GM12892 (cell line): ENCODE measurements around the gene ADAMTS16.

Source experiments
- DNase-seq: peaks from one replicate; pipeline ENCODE4 v3.0.0; 2011; ENCODE audit not compliant: insufficient read length
- FAIRE-seq: peaks from 2 replicates; lab custom pipeline; 2011; peaks lifted over from hg19 to GRCh38; lab: Jason Lieb, UNC
- POLR2A ChIP-seq: IDR thresholded peaks from 2 replicates; pipeline ENCODE4 v1.6.1; 2011; ENCODE audit warnings: low read depth, low read length, control low read depth
- POLR2AphosphoS5 ChIP-seq: IDR thresholded peaks from 2 replicates; pipeline ENCODE4 v1.6.1; 2011; ENCODE audit warnings: low read depth, low read length, control low read depth
- TAF1 ChIP-seq: IDR thresholded peaks from 2 replicates; pipeline ENCODE4 v1.6.1; 2011; ENCODE audit warnings: low read depth, mild to moderate bottlenecking, control low read depth, low read length, borderline replicate concordance

Gene ADAMTS16

DNA sequence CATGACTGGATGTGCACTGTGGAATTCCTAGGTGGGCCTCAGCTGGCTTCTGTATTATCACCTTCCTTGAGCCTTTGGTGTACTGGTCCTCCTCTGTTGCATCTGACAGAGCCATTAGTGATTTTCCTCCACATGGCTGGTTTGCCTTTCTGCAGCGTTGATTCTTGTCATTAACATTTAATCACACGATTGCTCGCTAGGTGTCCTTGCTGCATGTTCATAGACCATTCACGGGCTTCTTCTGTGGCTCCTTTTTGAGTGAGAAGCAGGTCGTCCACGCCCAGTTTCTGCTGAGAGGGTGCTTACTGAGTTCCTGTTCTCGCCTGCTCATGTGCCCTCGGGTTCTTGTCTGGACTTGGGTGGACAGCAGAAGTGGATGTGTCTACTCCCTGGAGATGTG lies 29.3 kb downstream of the ADAMTS16 start:
- no peak for FAIRE-seq

DNA sequence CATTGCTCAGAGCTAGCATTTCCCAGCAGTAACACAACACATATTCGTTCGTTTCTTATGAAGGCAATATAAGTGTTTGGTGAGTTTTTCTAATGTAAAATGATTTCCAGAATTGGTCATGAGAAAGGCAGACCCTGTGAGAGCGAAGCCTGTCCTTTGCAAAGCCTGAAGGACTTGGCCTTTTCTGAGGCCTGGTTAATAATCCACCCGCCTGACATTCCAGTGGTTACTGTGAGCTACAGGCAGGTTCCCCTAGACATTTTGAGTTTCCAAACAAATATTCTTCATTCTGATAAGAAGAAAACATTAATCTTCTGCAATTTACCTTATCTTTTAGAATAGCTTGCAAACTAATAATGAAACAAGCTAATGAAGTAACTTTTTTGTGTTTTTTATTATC lies 38.0 kb downstream of the ADAMTS16 start:
- no peak for DNase-seq
- TF ChIP-seq POLR2A (no peak), POLR2AphosphoS5 (no peak), TAF1 (no peak)
- FAIRE-seq = no peak

More for the DNA sequence above, 29.3 kb downstream of the ADAMTS16 start:
- no peak for DNase-seq
- no peak for TF ChIP-seq POLR2A
- no peak for TF ChIP-seq POLR2AphosphoS5
- no peak for TF ChIP-seq TAF1

DNA sequence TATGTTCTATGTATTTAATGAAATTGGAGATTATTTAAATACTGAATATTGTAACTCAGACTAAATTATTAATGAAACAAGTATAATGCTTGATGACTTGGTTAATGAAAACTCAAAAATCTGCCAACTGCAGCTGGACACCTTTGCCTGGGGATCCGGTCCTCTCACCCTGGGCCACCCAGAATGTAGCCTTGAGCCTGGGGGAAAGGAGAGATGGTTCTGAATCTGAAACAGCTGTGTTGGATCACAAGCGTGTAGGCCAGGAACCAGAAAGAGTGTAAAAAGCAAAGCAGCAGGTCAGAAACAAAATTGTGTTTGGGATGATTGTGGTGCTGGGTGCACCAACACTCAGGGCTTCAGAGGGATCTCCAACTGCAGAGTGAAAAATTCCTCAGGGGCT lies 38.5 kb downstream of the ADAMTS16 start:
- FAIRE-seq (no peak), DNase-seq (no peak)
- TF ChIP-seq TAF1 (no peak), POLR2A (no peak), POLR2AphosphoS5 (no peak)

DNA sequence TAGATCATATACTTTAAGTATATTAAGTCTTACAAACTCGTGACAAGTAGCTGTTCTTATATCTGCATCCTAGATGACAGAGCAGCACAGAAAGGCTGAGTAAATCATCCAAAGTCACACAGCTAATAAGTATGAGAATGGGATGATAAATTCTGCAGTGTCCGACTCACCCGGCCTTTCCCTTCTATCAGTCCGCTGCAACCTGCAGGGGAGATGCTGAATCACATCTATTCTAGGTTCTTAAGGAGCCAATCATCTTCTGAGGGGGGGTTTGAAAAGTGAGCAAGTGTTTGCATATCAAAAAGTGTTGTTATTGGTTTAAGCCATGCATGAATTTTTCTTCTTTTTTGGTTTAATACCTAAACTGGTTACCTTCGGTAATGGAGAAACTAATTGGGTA lies 38.9 kb downstream of the ADAMTS16 start:
- TF ChIP-seq POLR2AphosphoS5 = no peak
- TF ChIP-seq TAF1 = no peak
- no peak for TF ChIP-seq POLR2A
- FAIRE-seq (no peak), DNase-seq (no peak)

DNA sequence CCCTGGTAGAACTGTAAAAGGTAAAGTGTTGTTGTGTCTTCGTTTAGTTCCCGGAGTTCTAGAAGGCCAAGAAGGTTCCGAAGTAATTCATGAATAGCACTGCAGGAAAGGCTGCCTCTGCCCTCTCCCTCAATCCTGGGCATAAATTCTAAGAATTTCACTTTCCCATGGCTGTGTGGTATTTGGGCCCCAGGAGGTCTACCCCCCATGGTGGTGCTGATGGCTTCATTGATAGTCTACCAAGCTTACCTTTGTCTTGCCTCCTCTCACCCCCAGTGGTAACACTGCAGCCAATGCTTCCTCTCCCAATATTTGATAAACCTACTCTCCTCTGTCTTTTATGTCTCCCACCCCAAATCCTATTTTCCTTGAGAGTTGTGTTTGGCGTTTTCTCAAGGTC lies 39.5 kb downstream of the ADAMTS16 start:
- no peak for TF ChIP-seq POLR2AphosphoS5
- no peak for TF ChIP-seq POLR2A
- TF ChIP-seq TAF1 = no peak
- FAIRE-seq = no peak
- no peak for DNase-seq

DNA sequence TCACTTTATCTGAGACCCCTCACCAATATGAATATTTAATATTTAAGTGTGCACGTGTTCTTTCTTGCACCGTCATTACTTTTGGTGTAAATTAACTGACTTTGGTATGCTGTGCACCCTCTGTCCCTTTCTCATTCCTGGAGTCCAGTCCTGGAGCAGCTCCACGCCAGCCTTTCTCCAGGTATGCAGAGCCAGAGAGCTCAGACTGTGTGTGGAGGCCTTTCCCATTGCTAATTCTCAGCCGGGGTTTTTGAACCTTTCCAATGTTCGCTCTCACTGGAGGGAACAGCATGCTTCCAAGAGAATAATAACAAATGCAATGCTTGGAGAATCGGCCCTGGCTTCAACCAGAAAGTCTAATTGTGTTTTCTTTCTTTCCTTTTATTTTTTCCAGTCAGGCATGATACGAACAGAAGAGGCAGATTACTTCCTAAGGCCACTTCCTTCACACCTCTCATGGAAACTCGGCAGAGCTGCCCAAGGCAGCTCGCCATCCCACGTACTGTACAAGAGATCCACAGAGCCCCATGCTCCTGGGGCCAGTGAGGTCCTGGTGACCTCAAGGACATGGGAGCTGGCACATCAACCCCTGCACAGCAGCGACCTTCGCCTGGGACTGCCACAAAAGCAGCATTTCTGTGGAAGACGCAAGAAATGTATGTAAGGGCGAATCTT lies 41.7 kb downstream of the ADAMTS16 start:
- FAIRE-seq = no peak
- TF ChIP-seq POLR2A = no peak
- no peak for TF ChIP-seq TAF1
- TF ChIP-seq POLR2AphosphoS5 = no peak
- DNase-seq = no peak

DNA sequence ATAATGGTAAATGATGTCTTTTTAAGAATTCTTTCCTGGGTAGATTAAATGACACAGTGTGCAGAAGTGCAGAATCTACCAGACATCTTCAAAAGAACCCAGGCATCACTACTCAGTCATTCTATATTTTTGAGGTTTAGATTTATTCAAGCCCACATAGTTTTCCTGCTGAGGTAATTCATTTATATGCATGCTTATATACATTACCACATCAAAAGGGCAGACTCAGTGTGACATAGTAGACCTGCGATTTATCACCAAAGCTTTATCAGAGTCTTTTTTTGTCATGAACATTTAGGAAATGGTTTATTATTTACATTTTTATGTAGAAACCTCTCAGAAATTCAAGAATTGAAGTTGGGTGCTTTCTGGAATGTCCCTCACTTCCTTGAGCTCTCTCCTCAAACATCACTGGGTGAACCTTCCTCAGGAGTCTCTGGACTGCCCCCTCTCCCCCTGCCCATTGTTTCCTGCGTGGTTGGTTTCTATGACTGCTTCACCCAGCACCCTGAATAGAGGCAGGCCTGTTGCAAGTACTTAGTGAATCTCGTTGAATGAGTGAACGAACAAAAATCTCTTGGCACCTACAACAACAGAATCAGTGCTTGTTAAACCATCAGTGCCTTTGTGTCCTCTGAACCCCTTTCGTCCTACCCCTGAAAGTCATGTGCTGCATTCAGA lies 42.5 kb downstream of the ADAMTS16 start:
- no peak for DNase-seq
- no peak for TF ChIP-seq POLR2A
- TF ChIP-seq POLR2AphosphoS5 = no peak
- no peak for TF ChIP-seq TAF1
- FAIRE-seq = no peak

DNA sequence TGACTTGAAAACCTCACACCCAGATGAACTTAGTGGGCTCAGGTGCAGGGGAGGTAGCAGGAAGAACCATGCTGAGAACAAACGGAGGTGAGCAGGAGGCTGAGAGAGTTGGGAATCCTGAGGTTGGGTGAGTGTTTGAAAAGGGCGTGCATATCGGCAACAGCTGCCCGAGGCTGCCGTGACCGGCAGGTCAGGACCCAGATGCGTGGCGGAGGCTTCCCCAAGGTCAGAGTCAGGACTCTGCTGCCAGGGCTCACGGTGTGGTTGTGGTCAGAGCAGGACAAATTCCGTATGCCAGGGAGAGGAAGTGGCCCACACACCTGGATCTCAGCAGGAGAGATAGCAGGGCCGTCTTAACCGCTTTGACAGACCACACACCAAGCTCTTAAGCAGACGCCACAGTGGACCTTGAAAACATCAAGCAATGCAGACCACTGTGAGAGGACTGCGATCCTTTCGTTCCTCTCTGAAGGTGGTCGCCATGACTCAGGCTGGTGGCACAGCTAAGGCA lies 43.1 kb downstream of the ADAMTS16 start:
- FAIRE-seq = no peak
- TF ChIP-seq POLR2A (no peak), TAF1 (no peak), POLR2AphosphoS5 (no peak)
- no peak for DNase-seq

DNA sequence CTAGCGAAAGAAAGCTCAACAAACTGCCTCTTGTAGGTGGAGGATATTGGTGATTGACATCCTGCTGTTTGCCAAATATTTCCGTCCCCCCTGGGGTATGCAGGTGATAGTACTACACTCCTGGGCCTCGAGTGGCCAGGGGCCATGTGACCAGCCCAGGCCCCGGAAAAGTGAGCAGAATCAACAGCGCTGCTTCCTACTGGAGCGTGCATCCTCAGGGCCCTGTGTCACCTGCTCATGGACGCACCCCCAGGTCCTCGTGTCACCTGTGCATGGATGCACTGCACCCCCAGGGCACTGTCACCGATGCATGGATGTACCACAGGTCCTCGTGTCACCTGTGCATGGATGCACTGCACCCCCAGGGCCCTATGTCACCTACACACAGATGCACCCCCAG lies 43.8 kb downstream of the ADAMTS16 start:
- no peak for FAIRE-seq
- DNase-seq = no peak
- TF ChIP-seq POLR2AphosphoS5 = no peak
- TF ChIP-seq POLR2A = no peak
- no peak for TF ChIP-seq TAF1

DNA sequence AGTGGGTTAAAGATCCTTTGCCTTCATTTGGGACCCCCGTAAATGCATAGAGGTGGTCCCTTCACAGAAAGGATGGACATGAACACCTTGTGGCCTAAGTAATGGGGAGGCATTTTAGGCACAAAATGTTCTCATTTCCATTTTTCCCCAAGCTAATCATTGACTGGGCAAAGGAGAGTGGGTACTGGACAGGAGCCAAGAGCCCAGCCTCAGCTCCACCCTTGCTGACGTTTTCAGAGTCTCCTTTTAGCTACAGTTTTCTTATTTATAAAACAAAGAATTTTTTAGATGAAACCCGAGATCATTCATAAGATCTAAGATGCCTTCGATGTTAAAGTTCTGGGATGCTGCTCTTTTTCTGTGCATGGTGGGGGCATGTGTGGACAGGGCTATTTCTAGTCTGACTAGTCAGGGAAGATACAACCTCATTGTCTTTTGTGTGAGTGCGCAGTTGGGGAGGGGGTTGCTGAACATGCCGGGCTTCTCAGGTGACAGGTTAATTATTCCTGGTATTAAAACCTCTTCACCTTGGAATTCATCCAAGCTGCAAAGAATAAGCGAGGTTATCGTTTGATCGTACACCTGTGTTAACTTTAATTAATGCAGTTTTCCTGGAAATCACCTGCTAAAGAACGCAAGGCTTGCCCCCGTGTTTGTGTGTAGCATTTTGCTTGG lies 48.4 kb downstream of the ADAMTS16 start:
- TF ChIP-seq POLR2A (no peak), TAF1 (no peak), POLR2AphosphoS5 (no peak)
- no peak for FAIRE-seq
- no peak for DNase-seq

DNA sequence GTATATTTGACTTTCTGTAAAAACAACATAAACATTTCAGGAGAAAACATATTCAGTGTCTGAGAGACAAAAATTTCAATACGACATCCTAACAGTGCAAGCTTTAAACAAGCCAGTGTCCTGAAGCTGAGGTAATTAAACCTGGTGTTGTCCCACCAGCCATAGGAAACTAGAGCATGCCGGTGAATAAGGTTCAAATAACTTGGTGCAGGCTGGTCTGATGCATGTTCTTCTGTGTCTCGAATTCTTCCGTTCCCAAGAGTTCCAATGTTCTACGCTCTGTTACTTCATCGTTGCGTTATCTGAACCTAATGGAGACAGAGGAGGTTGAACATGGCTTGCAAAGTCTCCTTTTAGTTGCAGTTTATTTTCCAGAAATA lies 48.9 kb downstream of the ADAMTS16 start:
- TF ChIP-seq POLR2AphosphoS5 (no peak), TAF1 (no peak), POLR2A (no peak)
- FAIRE-seq = no peak
- no peak for DNase-seq

DNA sequence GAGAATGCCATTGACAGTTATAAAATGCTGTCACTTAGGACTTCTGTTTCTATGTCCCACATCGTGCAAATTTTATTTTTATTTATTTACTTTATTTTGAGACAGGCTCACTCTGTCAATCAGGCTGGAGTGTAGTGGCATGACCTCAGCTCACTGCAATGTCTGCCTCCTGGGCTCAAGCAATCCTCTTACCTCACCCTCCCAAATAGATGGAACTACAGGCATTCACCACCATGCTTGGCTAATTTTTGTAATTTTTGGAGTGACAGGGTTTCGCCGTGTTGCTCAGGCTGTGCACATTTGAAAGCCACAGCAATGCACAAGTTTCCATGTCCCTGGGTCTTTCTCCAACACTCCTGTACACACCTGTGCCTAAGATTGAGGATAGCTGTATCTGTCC lies 51.8 kb downstream of the ADAMTS16 start:
- DNase-seq (no peak), FAIRE-seq (no peak)
- TF ChIP-seq POLR2AphosphoS5 = no peak
- TF ChIP-seq TAF1 = no peak
- no peak for TF ChIP-seq POLR2A
